HCT116 (cell line): ENCODE results near the gene SMNDC1. TPM values are rescaled to one million over a fixed set of nuclear protein-coding genes. Genes with fewer than 3 reads are reported as not detected.

Experiments used
- ATAC-seq: fragments of 200-7000 bp; cut with Tn5 transposase; 2 replicates; pipeline ENCODE4 v1.9.1; 2020; ENCODE audit warnings: mild to moderate bottlenecking, moderate library complexity
- BruUV-seq: library from RNA; stranded (reverse); fragments of 400-500 nt; replicated peaks from 2 replicates; lab custom pipeline; 2021; lab: Mats Ljungman, UMichigan
- CTCF ChIA-PET: fragments of 300-600 bp; sonication (Branson Sonifier 250); formaldehyde crosslinking; loops from one replicate; lab custom pipeline; 2021; ENCODE audit warnings: antibody characterized with exemption; lab: Charles Lee
- POLR2A ChIA-PET: fragments of 300-600, 350-600 bp; sonication (Branson Sonifier 250); formaldehyde crosslinking; loops from one replicate; lab custom pipeline; 2021; ENCODE audit warnings: antibody characterized with exemption; lab: Charles Lee
- RAD21 ChIA-PET, 2 experiments: fragments of 300-600 bp; sonication (Branson Sonifier 250); formaldehyde crosslinking; loops; one replicate each; lab custom pipeline; 2023; ENCODE audit warnings: low total read pairs in 2 of 2; ENCODE audit not compliant: uncharacterized antibody in 2 of 2, unreplicated experiment in 2 of 2, low non-redundant PET in 1 of 2; lab: Charles Lee
- DNase-seq: peaks from one replicate; pipeline ENCODE4 v3.0.0-alpha.2; 2010; ENCODE audit warnings: low read depth, low spot score
- H2AFZ ChIP-seq: fragments of 200-600 bp; shearing (Covaris generic), sonication (generic); 2 replicates; pipeline ENCODE4 v1.6.1; 2017; ENCODE audit warnings: low read depth, mixed run types, mixed read lengths, antibody characterized with exemption, low read length; ENCODE audit not compliant: poor library complexity, severe bottlenecking
- H3K27ac ChIP-seq: 2 replicates; pipeline ENCODE4 v1.5.1; 2012; ENCODE audit warnings: low read depth, low read length
- H3K27me3 ChIP-seq: fragments of 200-600 bp; sonication (generic); 2 replicates; pipeline ENCODE4 v1.6.1; 2016; ENCODE audit warnings: mixed run types, low read length, mixed read lengths; ENCODE audit not compliant: insufficient read depth
- H3K36me3 ChIP-seq, 2 experiments: fragments of 200-500 bp in 1 of 2; fragments of 200-600 bp in 1 of 2; sonication (Bioruptor generic) in 1 of 2; sonication (generic) in 1 of 2; 2 replicates each; pipeline versions ENCODE4 v1.5.1 to v1.6.1; 2014 to 2016; ENCODE audit warnings: low read length in 2 of 2, inconsistent platforms in 1 of 2, mixed read lengths in 1 of 2, mixed run types in 1 of 2; ENCODE audit not compliant: insufficient read depth in 2 of 2, control insufficient read depth in 1 of 2
- H3K4me1 ChIP-seq, 2 experiments: fragments of 200-600 bp in 1 of 2; sonication (generic) in 1 of 2; 2 replicates each; pipeline versions ENCODE4 v1.5.1 to v1.6.1; 2012 to 2017; ENCODE audit warnings: low read length in 2 of 2, inconsistent platforms in 1 of 2, mild to moderate bottlenecking in 1 of 2, mixed read lengths in 1 of 2, mixed run types in 1 of 2, moderate library complexity in 1 of 2; ENCODE audit not compliant: insufficient read depth in 2 of 2, control insufficient read depth in 1 of 2
- H3K4me2 ChIP-seq: fragments of 200-600 bp; sonication (generic); 2 replicates; pipeline ENCODE4 v1.6.1; 2017; ENCODE audit warnings: mixed run types, low read length, mixed read lengths
- H3K4me3 ChIP-seq, 2 experiments: fragments of 200-600 bp in 1 of 2; sonication (generic) in 1 of 2; replicated peaks in 1 of 2; 2 replicates each; pipeline ENCODE4 v1.5.1; 2011 to 2016; ENCODE audit warnings: low read length in 2 of 2, control low read depth in 1 of 2, low read depth in 1 of 2, mild to moderate bottlenecking in 1 of 2, mixed read lengths in 1 of 2, mixed run types in 1 of 2
- H3K79me2 ChIP-seq: fragments of 200-600 bp; sonication (generic); 2 replicates; pipeline ENCODE4 v1.6.1; 2017; ENCODE audit warnings: mild to moderate bottlenecking, mixed run types, low read length, moderate library complexity, mixed read lengths; ENCODE audit not compliant: insufficient read depth
- H3K9ac ChIP-seq: fragments of 200-600 bp; sonication (generic); 2 replicates; pipeline ENCODE4 v1.6.1; 2016; ENCODE audit warnings: low read length, mixed read lengths
- H3K9me2 ChIP-seq: fragments of 200-600 bp; sonication (generic), shearing (Covaris generic); 2 replicates; pipeline ENCODE4 v1.6.1; 2017; ENCODE audit warnings: mixed run types, mild to moderate bottlenecking, moderate library complexity; ENCODE audit not compliant: insufficient read depth
- H3K9me3 ChIP-seq, 2 experiments: fragments of 200-500 bp in 1 of 2; fragments of 200-600 bp in 1 of 2; sonication (Bioruptor generic) in 1 of 2; sonication (generic) in 1 of 2; 2 replicates each; pipeline ENCODE4 v1.6.1; 2014 to 2017; ENCODE audit warnings: low read length in 2 of 2, mixed read lengths in 2 of 2, inconsistent platforms in 1 of 2, low read depth in 1 of 2, mild to moderate bottlenecking in 1 of 2, mixed run types in 1 of 2, moderate library complexity in 1 of 2; ENCODE audit not compliant: control insufficient read depth in 1 of 2, insufficient read depth in 1 of 2
- H4K20me1 ChIP-seq: fragments of 200-600 bp; sonication (generic), shearing (Covaris generic); 2 replicates; pipeline ENCODE4 v1.6.1; 2017; ENCODE audit warnings: mixed run types, mild to moderate bottlenecking, moderate library complexity; ENCODE audit not compliant: insufficient read depth
- ATF3 ChIP-seq: IDR thresholded peaks from 2 replicates; pipeline ENCODE4 v1.6.1; 2012
- CEBPB ChIP-seq: IDR thresholded peaks from 2 replicates; pipeline ENCODE4 v1.6.1; 2012; ENCODE audit warnings: low read depth
- EGR1 ChIP-seq: IDR thresholded peaks from 2 replicates; pipeline ENCODE4 v1.6.1; 2012; ENCODE audit warnings: low read depth
- EZH2 ChIP-seq: fragments of 200-600 bp; sonication (generic); IDR thresholded peaks from 2 replicates; pipeline ENCODE4 v1.6.1; 2017; ENCODE audit warnings: antibody characterized with exemption, mixed run types
- EZH2phosphoT487 ChIP-seq: fragments of 200-600 bp; IDR thresholded peaks from 2 replicates; pipeline ENCODE4 v1.6.1; 2018; ENCODE audit warnings: antibody characterized with exemption, borderline replicate concordance
- FOSL1 ChIP-seq: IDR thresholded peaks from 2 replicates; pipeline ENCODE4 v1.6.1; 2012; ENCODE audit warnings: low read depth
- MAX ChIP-seq: IDR thresholded peaks from 2 replicates; pipeline ENCODE4 v1.6.1; 2012
- POLR2A ChIP-seq: IDR thresholded peaks from 2 replicates; pipeline ENCODE4 v1.7.0; 2011; ENCODE audit warnings: borderline replicate concordance; ENCODE audit not compliant: insufficient read depth, insufficient read length; ENCODE audit errors: extremely low read depth
- POLR2AphosphoS5 ChIP-seq: IDR thresholded peaks from 2 replicates; pipeline ENCODE4 v1.6.1; 2011; ENCODE audit warnings: mild to moderate bottlenecking, low read depth, low read length, moderate library complexity
- RAD21 ChIP-seq: IDR thresholded peaks from 2 replicates; pipeline ENCODE4 v1.6.1; 2012; ENCODE audit warnings: low read depth, mild to moderate bottlenecking
- REST ChIP-seq: IDR thresholded peaks from 2 replicates; pipeline ENCODE4 v1.6.1; 2012; ENCODE audit warnings: low read depth
- SIN3A ChIP-seq: IDR thresholded peaks from 2 replicates; pipeline ENCODE4 v1.6.1; 2012; ENCODE audit warnings: low read depth
- SP1 ChIP-seq: IDR thresholded peaks from 2 replicates; pipeline ENCODE4 v1.6.1; 2012; ENCODE audit warnings: low read depth
- SRF ChIP-seq: IDR thresholded peaks from 2 replicates; pipeline ENCODE4 v1.6.1; 2012; ENCODE audit warnings: low read depth
- ZBTB33 ChIP-seq: IDR thresholded peaks from 2 replicates; pipeline ENCODE4 v1.6.1; 2011; ENCODE audit warnings: mild to moderate bottlenecking, low read length, moderate library complexity; ENCODE audit not compliant: insufficient replicate concordance; ENCODE audit errors: extremely low read depth
- ZFX ChIP-seq: fragments of 450-650 bp; IDR thresholded peaks from 2 replicates; pipeline ENCODE4 v1.6.1; 2017
- ZNF274 ChIP-seq: fragments of 200-500 bp; sonication (Bioruptor generic); IDR thresholded peaks from 2 replicates; pipeline ENCODE4 v1.6.1; 2014; ENCODE audit warnings: mild to moderate bottlenecking, low read depth, low read length, inconsistent platforms
- intact Hi-C: fragments of 100-400 bp; cut with micrococcal nuclease; formaldehyde crosslinking; loops from 2 replicates; pipeline ENCODE4 v1.10.0; 2022
- total RNA-seq: library from RNA; stranded (reverse); gene quantifications from one replicate; pipeline ENCODE4 v1.2.1, GENCODE V29; 2021; ENCODE audit not compliant: unreplicated experiment

SMNDC1 gene
- total RNA-seq, 1 experiment from 2014 or later, result 61.7 TPM

GRCh38 chr10:110345286-110345685 is 40.6 kb upstream of the SMNDC1 start:
- no peaks in the 10 kb centered on the region for H3K36me3 ChIP-seq
- H3K27me3 ChIP-seq, result no peaks in the 10 kb centered on the region
- intact Hi-C loops, result no loop called here
- TF ChIP-seq REST, result no peak
- TF ChIP-seq MAX, result no peak
- TF ChIP-seq ZFX, result no peak
- no peak for TF ChIP-seq EGR1
- TF ChIP-seq ZBTB33, result no peak
- TF ChIP-seq FOSL1, result no peak
- no peak for TF ChIP-seq SP1
- no peak for TF ChIP-seq POLR2A
- no peak for TF ChIP-seq RAD21
- TF ChIP-seq ATF3, result no peak
- TF ChIP-seq CEBPB, result no peak
- TF ChIP-seq ZNF274, result no peak
- no peak for TF ChIP-seq EZH2
- TF ChIP-seq SIN3A, result no peak
- TF ChIP-seq POLR2AphosphoS5, result no peak
- no peak for TF ChIP-seq EZH2phosphoT487
- no peak for TF ChIP-seq SRF
- no peak overlapping the region for H3K9ac ChIP-seq
- H4K20me1 ChIP-seq, result no peaks in the 10 kb centered on the region
- H3K4me2 ChIP-seq, result no peak overlapping the region
- no peak overlapping the region for H3K4me3 ChIP-seq
- H2AFZ ChIP-seq, result no peak overlapping the region
- ATAC-seq, result no peak
- no peaks in the 10 kb centered on the region for H3K4me1 ChIP-seq
- no TSS peak for BruUV-seq
- H3K9me3 ChIP-seq, result no peaks in the 10 kb centered on the region
- POLR2A ChIA-PET, result interaction anchor here (0.7 kb wide), 1 partner anchor 20 kb away, joined by 3 read pairs; no protein-coding TSS in a partner anchor
- RAD21 ChIA-PET, result interaction anchor here in 1 of 2 experiments (0.7 kb wide), 1 partner anchor 38 kb away, joined by 4 read pairs; no protein-coding TSS in a partner anchor
- no peaks in the 10 kb centered on the region for H3K79me2 ChIP-seq
- CTCF ChIA-PET, result interaction anchor here (2.4 kb wide), 1 partner anchor 9 kb away, joined by 12 read pairs; no protein-coding TSS in a partner anchor
- no peak for DNase-seq
- H3K27ac ChIP-seq, result no peak overlapping the region
- H3K9me2 ChIP-seq, result no peaks in the 10 kb centered on the region
